Stimulated activated CD8-positive, alpha-beta memory T cell treated with anti-CD3 and anti-CD28 coated beads, Interleukin-15, amount 100 ng/mL, for 24 hours (primary cell): ENCODE data around the gene RPL37.
"Not testable (repeated sequence)": the region's sequence is repeated elsewhere in the genome, so short reads cannot be mapped to it uniquely, and the experiment has no call there.

Experiments
- DNase-seq: peaks from one replicate; pipeline ENCODE4 v3.0.0-alpha.2; 2020; ENCODE audit warnings: low read depth

RPL37 gene

GRCh38 chr5:40833712-40834229 is 1.3 kb downstream of the RPL37 start:
- DNase-seq = no peak

GRCh38 chr5:40832345-40832744 is 2.7 kb downstream of the RPL37 start:
- no peak for DNase-seq

DNA sequence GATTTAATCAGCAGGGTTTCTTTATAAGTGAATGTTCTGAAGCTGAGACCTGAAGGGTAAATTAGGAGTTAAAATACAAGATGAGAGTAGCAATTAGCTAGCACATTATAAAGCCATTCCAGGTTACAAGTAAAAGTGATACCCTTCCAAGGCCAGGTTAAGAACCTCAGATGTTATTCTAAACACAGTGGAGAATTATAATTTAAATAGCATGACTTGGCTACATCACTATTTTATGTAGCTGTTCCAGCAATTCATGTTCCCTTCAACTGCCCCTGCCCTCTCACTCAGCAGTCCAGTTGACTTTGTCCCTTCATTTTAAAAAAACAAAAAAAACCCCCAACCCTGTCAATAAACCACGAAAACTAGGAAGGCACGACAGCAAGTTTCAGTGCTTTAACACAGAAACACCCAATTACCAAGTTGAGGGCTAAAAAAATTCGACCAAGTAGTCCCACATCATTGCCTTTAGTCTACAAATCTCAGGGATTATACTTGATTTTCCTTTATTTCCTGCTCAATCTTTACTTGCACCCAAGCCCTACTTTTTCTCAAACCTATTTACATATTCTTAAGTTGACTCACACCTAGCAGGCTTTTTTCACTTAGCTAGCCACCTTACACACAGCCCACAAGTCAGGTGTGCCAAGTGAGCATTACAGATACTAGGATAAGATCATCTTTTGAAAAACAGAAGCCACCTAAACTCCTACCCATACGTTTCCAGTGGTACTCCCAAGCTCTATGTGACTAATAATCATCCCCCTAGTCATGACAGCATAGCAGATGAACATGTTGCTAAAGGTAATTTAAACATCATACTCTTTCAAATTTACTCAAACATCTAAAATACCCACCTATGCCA is 3.4 kb downstream of the RPL37 start:
- no peak for DNase-seq

- DNase-seq = no peak
Observed at GRCh38 chr5:40829748-40830533, 5.1 kb downstream of the RPL37 start.

GRCh38 chr5:40828690-40829661 is 6.0 kb downstream of the RPL37 start:
- DNase-seq = no peak

GRCh38 chr5:40828021-40828631 is 6.9 kb downstream of the RPL37 start:
- no peak for DNase-seq

- DNase-seq = no peak
Observed at GRCh38 chr5:40827188-40827977, 7.6 kb downstream of the RPL37 start.

- no peak for DNase-seq
Observed at GRCh38 chr5:40826489-40827187, 8.4 kb downstream of the RPL37 start.

GRCh38 chr5:40825461-40826043 is 9.5 kb downstream of the RPL37 start:
- DNase-seq = not testable (repeated sequence)

DNA sequence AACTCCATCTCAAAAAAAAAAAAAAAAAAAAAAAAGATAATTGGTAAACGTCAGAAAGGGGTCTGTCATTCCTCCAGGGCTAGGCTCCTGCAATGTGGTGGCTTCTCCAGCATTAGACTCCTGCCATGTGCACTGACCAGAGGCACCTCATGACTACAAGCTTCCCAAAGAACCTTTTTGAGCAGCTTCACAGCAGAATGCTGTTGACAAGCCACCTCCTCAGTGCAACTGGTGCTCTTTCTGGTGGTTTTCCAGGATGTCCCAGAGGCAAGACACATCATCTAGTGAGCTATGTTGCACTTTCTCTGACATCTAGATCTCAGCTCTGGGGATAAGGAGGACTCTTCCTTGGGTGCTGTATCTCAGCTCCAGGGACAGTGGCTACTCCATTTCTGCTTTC is 11.6 kb downstream of the RPL37 start:
- no peak for DNase-seq

DNA sequence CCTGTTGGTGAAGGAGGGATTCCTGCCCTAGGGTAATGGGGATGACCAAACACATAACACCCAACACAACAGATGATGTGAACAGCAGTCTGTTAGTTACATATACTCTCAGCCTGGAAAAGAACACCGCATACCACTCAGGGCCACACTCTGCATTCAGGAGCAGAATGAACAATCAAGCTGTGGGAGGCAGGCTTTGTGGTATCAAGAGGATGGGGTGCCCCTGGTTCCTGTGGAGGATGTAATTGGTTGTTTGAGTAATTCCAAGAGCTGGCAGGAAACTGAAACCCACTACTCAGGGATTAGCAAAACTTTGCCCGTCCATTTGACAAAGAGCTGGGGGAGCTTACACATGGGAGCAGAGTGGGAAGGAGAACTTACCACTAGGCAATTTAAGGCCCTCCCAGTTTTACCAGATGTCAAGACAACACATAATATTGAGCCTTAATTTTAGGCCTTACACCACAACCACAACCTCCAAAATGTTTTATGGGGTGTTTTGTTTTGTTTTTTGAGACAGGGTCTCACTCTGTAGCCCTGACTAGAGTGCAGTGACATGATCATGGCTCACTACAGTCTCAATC is 21.2 kb downstream of the RPL37 start:
- DNase-seq = no peak

DNA sequence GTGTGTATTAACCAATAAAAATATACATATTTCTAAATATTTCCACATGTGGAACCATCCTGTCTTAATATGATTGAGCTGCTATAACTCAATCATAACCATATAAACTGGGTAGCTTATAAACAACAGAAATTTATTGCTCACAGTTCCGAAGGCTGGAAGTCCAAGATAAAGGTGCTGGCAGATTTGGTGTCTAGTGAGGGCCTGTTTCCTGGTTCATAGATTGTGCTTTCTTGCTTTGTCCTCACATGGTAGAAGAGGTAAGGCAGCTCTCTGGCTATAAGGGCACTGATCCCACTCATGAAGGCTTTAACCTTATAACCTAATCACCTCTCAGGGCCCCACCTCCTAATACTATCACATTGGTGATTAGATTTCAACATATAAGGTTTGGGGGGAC is 22.9 kb downstream of the RPL37 start:
- DNase-seq = no peak

DNA sequence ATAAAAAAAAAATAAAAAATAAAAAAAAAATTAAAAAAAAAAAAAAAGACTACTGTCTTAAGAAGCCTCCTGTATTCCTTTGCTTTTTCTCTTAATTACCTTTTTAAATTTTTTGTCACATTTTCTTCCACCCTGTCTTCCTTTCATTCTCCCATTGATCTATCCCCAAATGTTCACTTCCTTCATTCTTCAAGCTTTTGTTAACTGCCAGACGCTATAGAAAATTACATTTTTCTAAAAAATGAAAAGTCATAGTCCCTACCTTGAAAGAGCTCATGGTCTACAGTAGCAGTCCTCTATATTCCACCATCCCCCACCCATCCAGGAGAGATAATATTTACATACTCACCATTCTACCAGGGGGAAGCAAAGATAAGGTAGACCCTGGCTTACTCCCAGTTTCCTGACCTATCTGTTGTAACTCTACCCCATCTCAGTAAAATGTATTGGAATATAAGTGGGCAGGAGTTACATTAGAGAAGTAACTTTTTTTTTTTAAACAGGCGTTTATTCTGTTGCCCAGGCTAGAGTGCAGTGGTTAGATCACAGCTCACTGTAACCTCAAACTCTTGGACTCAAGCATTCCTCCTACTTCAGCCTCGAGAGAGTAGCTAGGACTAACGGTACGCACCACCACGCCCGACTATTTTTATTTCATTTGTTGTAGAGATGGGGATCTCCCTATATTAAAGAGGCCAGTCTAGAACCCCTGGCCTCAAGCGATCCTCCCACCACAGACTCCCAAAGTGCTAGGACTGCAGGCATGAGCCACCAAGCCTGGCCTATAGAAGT is 33.1 kb downstream of the RPL37 start:
- DNase-seq = no peak

- DNase-seq = no peak
Observed at GRCh38 chr5:40799258-40799657, 35.8 kb downstream of the RPL37 start.

- no peak for DNase-seq
Observed at GRCh38 chr5:40798801-40799210, 36.2 kb downstream of the RPL37 start.

DNA sequence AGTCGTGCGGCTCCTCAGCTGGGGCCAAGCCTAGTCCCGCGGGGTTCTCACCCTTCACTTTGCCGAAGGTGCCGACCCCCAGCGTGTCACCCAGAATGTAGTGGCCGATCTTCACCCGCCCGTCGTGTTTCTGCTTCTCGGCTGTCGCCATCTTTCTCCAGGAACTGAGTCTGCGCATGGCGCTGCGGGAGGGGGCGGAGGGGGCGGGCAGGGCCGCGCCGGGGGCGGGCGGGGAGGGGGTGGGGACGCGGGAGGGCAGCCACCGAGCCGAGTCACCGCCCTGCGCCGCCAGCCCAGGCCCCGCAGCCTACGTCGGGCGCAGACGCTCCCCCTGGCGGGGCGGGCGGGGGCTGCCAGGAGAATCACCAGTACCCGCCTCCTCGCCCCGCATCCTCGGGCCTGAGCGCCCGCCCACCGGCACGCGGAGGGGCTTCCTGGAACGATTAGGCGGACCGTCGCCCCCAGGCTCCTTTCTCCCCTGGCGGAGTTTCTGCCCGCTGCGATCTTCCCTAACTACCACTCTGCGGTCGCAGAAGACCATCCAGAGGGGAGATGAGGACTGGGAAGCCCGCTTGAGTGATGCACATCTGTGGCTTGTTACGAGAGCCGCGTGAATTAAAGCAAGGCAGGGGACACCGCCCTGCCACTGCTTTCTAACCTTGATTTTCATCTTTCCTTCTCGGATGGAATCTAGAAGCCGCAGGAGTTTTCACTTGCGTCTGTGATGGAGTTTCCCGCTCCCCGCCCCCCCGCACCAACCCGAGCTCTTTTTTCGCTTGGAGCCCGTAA is 36.8 kb downstream of the RPL37 start, which contains the start of gene PRKAA1:
Gene PRKAA1 (minus strand): TSS at position 363 of the 789 bp plus-strand sequence. CDS start 185 bp downstream, at position 178.
- DNase-seq = peak; percentile 67

DNA sequence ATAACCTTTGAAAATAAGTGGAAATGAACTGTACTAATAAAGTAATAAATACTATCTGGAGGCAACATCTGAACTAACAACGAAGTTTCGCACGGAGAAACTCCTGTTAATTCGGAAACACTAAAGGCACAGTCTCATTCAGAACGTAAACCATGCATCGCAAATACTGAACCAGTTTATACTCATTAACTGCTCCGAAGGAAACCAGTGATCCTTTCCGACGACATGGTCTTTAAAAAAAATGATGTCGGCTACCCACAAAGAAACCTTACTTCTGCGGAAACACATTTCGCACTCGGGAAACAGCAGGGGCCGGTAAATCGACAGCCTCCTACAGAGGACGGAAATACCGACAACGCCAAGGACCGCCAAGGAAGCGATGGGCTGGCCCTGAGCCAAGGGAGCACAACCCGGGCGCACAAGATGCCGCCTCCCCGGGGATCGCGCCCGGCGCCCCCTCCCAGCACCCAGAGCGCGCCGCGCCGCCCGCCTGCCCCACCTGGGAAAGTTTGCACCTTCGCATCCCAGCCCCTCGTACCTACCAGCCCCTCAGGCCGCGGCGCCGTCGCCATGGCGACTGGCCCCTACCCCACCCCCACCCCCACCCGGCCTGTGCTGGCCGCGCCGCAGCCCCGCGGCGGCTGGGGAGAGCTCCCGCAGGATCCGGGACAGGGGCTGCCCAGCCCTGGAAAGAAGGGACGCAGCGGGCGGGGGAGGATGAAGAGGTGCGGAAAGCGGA is 37.6 kb downstream of the RPL37 start:
- DNase-seq = peak; percentile 48
